Mesenchymal stem cell (in vitro differentiated cells and primary cell): Measurements from ENCODE around the gene FSCN2.

ENCODE experiments used
- DNase-seq: peaks from one replicate; pipeline ENCODE4 v3.0.0-alpha.2; 2013
- H2AFZ ChIP-seq: one replicate; pipeline ENCODE4 v1.6.1; 2013; ENCODE audit warnings: low read depth, mild to moderate bottlenecking, control low read depth, inconsistent platforms, low read length, moderate library complexity
- H2AK5ac ChIP-seq: 2 replicates; pipeline ENCODE4 v1.6.1; 2013; ENCODE audit warnings: low read length, moderate library complexity, mild to moderate bottlenecking, inconsistent platforms; ENCODE audit not compliant: severe bottlenecking
- H2BK120ac ChIP-seq: one replicate; pipeline ENCODE4 v1.6.1; 2013; ENCODE audit warnings: low read depth, mild to moderate bottlenecking, inconsistent platforms, low read length, moderate library complexity
- H2BK12ac ChIP-seq, 2 experiments: one replicate each; pipeline ENCODE4 v1.6.1; 2013; ENCODE audit warnings: inconsistent platforms in 2 of 2, low read length in 2 of 2, mild to moderate bottlenecking in 2 of 2, moderate library complexity in 2 of 2, control low read depth in 1 of 2
- H2BK15ac ChIP-seq: one replicate; pipeline ENCODE4 v1.6.1; 2013; ENCODE audit warnings: mild to moderate bottlenecking, low read depth, inconsistent platforms; ENCODE audit not compliant: poor library complexity, severe bottlenecking
- H2BK5ac ChIP-seq: 2 replicates; pipeline ENCODE4 v1.6.1; 2013; ENCODE audit warnings: low read depth, mild to moderate bottlenecking, low read length, control low read depth, inconsistent platforms; ENCODE audit not compliant: poor library complexity, severe bottlenecking
- H3K14ac ChIP-seq, 2 experiments: one replicate each; pipeline ENCODE4 v1.6.1; 2013; ENCODE audit warnings: inconsistent platforms in 2 of 2, low read length in 2 of 2, control low read depth in 1 of 2, mild to moderate bottlenecking in 1 of 2, moderate library complexity in 1 of 2
- H3K18ac ChIP-seq, 2 experiments: one replicate each; pipeline ENCODE4 v1.6.1; 2013; ENCODE audit warnings: inconsistent platforms in 2 of 2, low read length in 2 of 2, control low read depth in 1 of 2, low read depth in 1 of 2, mild to moderate bottlenecking in 1 of 2
- H3K23ac ChIP-seq, 2 experiments: one replicate each; pipeline ENCODE4 v1.6.1; 2013; ENCODE audit warnings: inconsistent platforms in 2 of 2, low read length in 2 of 2, mild to moderate bottlenecking in 2 of 2, moderate library complexity in 2 of 2, control low read depth in 1 of 2
- H3K27ac ChIP-seq: 2 replicates; pipeline ENCODE4 v1.5.1; 2013; ENCODE audit warnings: mild to moderate bottlenecking, moderate library complexity, low read length, control low read depth, inconsistent platforms; ENCODE audit not compliant: poor library complexity, severe bottlenecking
- H3K27me3 ChIP-seq, 2 experiments: 2 replicates each; pipeline versions ENCODE4 v1.6.1 to v1.7.0; 2013; ENCODE audit warnings: low read length in 2 of 2, mild to moderate bottlenecking in 2 of 2, moderate library complexity in 2 of 2, control low read depth in 1 of 2, inconsistent platforms in 1 of 2; ENCODE audit not compliant: control insufficient read depth in 1 of 2, insufficient read depth in 1 of 2
- H3K36me3 ChIP-seq, 2 experiments: 2 replicates each; pipeline versions ENCODE4 v1.6.1 to v1.7.0; 2013; ENCODE audit warnings: low read length in 2 of 2, control low read depth in 1 of 2, inconsistent platforms in 1 of 2, low read depth in 1 of 2, mild to moderate bottlenecking in 1 of 2; ENCODE audit not compliant: insufficient read depth in 2 of 2, control insufficient read depth in 1 of 2
- H3K4ac ChIP-seq, 2 experiments: one replicate each; pipeline ENCODE4 v1.6.1; 2013; ENCODE audit warnings: inconsistent platforms in 2 of 2, low read length in 2 of 2, mild to moderate bottlenecking in 2 of 2, moderate library complexity in 2 of 2, control low read depth in 1 of 2, low read depth in 1 of 2
- H3K4me1 ChIP-seq: 2 replicates; pipeline ENCODE4 v1.6.1; 2013; ENCODE audit warnings: low read depth, low read length, control low read depth; ENCODE audit not compliant: control insufficient read depth, insufficient read depth
- H3K4me2 ChIP-seq: 2 replicates; pipeline ENCODE4 v1.6.1; 2013; ENCODE audit warnings: low read length, mild to moderate bottlenecking, inconsistent platforms; ENCODE audit not compliant: poor library complexity, severe bottlenecking
- H3K4me3 ChIP-seq, 2 experiments: 2 replicates each; pipeline versions ENCODE4 v1.5.1 to v1.7.0; 2013; ENCODE audit warnings: low read length in 2 of 2, mild to moderate bottlenecking in 2 of 2, control low read depth in 1 of 2, low read depth in 1 of 2; ENCODE audit not compliant: insufficient read depth in 1 of 2
- H3K79me1 ChIP-seq: replicated peaks from 2 replicates; pipeline ENCODE4 v1.6.1; 2013; ENCODE audit warnings: mild to moderate bottlenecking, control low read depth, low read length, inconsistent platforms; ENCODE audit not compliant: poor library complexity, severe bottlenecking
- H3K9ac ChIP-seq: 2 replicates; pipeline ENCODE4 v1.7.0; 2013; ENCODE audit warnings: mild to moderate bottlenecking, low read length, moderate library complexity
- H3K9me3 ChIP-seq: 2 replicates; pipeline ENCODE4 v1.7.0; 2013; ENCODE audit warnings: mild to moderate bottlenecking, low read length; ENCODE audit not compliant: control insufficient read depth
- H4K8ac ChIP-seq: one replicate; pipeline ENCODE4 v1.6.1; 2013; ENCODE audit warnings: inconsistent platforms, mild to moderate bottlenecking, low read length, moderate library complexity
- H4K91ac ChIP-seq: one replicate; pipeline ENCODE4 v1.6.1; 2013; ENCODE audit warnings: mild to moderate bottlenecking, low read length, inconsistent platforms
- WGBS: methylation state at CpG from one replicate; pipeline ENCODE4 v1.1.7; 2013; ENCODE audit warnings: mixed read lengths; 5-methylcytosine and 5-hydroxymethylcytosine counted together

The FSCN2 gene

DNA sequence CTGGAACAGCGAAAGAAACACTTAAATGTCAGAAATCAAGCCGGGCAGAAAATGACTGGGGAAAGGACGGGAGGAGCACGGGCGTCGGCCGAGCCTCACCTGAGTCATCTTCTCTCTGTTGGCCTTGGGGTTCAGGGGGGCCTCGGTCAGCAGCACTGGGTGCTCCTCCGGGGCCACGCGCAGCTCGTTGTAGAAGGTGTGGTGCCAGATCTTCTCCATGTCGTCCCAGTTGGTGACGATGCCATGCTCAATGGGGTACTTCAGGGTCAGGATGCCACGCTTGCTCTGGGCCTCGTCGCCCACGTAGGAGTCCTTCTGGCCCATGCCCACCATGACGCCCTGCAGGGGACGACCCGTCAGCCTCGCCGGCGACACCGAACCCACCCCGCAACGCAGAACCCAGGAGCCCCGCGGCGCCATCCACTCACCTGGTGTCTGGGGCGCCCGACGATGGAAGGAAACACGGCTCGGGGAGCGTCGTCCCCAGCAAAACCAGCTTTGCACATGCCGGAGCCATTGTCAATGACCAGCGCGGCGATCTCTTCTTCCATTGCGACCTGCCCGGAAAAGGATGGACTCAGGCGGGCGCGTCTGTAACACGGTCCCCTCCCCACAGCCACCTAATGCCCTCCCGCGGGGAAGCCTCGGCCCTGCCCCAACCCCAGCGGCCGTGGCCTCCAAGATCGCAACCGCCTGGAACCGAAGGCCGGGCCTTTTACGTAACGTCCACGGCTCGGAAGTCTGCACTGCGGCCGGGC lies 16.2 kb upstream of the FSCN2 start:
- DNase-seq, result no peak
- peak overlapping the region; percentile 37 to 79 for H3K23ac ChIP-seq

DNA sequence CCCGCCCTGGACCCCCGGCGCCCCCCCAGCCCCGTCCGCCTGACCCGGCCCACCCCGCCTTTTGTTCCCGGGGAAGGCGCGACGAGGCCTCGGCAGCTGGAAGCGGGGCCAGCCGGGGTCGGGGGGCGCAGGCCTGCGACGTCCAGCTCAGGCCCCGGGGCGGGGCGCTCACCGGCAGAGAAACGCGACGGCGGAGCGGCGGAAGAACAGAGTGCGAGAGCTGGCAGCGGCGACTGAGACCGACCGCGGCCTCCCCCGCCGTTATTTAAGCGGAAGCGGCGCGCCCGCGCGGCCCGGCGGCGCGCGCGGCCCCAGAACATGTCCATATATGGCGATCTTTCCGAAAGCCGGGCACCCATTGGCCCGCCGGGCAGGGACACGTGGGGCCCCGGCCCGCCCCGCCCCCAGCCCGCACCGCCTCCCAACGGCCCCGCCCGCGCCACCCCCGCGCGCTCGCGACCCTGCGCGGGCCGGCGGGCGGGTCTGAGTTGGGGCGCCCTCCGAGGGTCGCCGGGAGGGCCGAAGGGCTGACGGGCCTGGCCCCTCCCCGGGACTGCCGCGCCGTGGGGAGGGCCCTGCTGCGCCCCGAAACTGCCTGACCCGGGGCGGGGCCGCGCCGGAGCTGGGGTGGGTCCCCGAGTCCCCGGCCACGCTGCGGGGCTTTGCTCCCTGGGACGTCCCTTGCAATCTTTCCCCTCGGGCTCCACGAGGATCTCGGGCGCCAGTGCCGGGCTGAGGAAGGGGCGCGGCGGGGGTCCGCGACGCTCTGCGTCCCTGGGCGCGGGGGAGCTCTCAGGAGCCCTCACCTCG lies 15.4 kb upstream of the FSCN2 start, which contains the start of gene ACTG1:
TSS of gene ACTG1 (minus strand) at position 238 of the 810 bp plus-strand sequence. CDS start 445 bp downstream, outside the sequence.
- Histone ChIP-seq H2BK5ac (peak within 1 kb of the TSS; percentile 100), H3K18ac (peak within 1 kb of the TSS; percentile 88 to 93), H4K91ac (peak within 1 kb of the TSS; percentile 85), H3K14ac (peak within 1 kb of the TSS; percentile 78 to 96), H3K23ac (peak within 1 kb of the TSS; percentile 37 to 86), H4K8ac (peak within 1 kb of the TSS; percentile 67), H3K36me3 (peaks cover 38 to 54% of the 10 kb centered on the region in 2 experiments), H3K9me3 (no peaks in the 10 kb centered on the region), H3K4me2 (peak within 1 kb of the TSS; percentile 64), H3K9ac (peak within 1 kb of the TSS; percentile 99), H2AK5ac (peak within 1 kb of the TSS; percentile 49), H2BK15ac (peak within 1 kb of the TSS; percentile 97), H3K4me3 (peak within 1 kb of the TSS; percentile 77 to 97), H3K4me1 (peaks cover 27% of the 10 kb centered on the region), H3K4ac (peak within 1 kb of the TSS; percentile 75 to 86), H3K27me3 (no peaks in the 10 kb centered on the region), H2AFZ (no peak within 1 kb of the TSS), H3K27ac (peak within 1 kb of the TSS; percentile 94), H2BK120ac (peak within 1 kb of the TSS; percentile 100), H3K79me1 (no peaks in the 10 kb centered on the region), H2BK12ac (peak within 1 kb of the TSS; percentile 6 to 16)
- under 1% methylated on average over 75 of the region's 111 CpGs for WGBS
- peak; percentile 89 for DNase-seq

More for the DNA sequence above, 16.2 kb upstream of the FSCN2 start:
- peak overlapping the region; percentile 78 to 96 for H3K14ac ChIP-seq
- peak overlapping the region; percentile 23 for H3K4me2 ChIP-seq
- H3K9me3 ChIP-seq, result no peaks in the 10 kb centered on the region
- H3K79me1 ChIP-seq, result no peaks in the 10 kb centered on the region
- H3K4ac ChIP-seq, result peak overlapping the region; percentile 66 to 86
- H3K9ac ChIP-seq, result peak overlapping the region; percentile 99
- H3K4me1 ChIP-seq, result peaks cover 21% of the 10 kb centered on the region
- H2AFZ ChIP-seq, result no peak overlapping the region
- H4K8ac ChIP-seq, result peak overlapping the region; percentile 62
- H2BK15ac ChIP-seq, result no peak overlapping the region
- peak overlapping the region; percentile 77 to 97 for H3K4me3 ChIP-seq
- peak overlapping the region; percentile 61 for H2BK5ac ChIP-seq
- no peaks in the 10 kb centered on the region for H3K27me3 ChIP-seq
- H2AK5ac ChIP-seq, result no peak overlapping the region
- WGBS, result under 1% methylated on average over 55 of the region's 62 CpGs
- H3K27ac ChIP-seq, result peak overlapping the region; percentile 88
- peak overlapping the region in 1 of 2 experiments; percentile 6 for H2BK12ac ChIP-seq
- H3K36me3 ChIP-seq, result peaks cover 35 to 48% of the 10 kb centered on the region in 2 experiments
- H4K91ac ChIP-seq, result peak overlapping the region; percentile 78
- H3K18ac ChIP-seq, result peak overlapping the region; percentile 88 to 93
- H2BK120ac ChIP-seq, result no peak overlapping the region

DNA sequence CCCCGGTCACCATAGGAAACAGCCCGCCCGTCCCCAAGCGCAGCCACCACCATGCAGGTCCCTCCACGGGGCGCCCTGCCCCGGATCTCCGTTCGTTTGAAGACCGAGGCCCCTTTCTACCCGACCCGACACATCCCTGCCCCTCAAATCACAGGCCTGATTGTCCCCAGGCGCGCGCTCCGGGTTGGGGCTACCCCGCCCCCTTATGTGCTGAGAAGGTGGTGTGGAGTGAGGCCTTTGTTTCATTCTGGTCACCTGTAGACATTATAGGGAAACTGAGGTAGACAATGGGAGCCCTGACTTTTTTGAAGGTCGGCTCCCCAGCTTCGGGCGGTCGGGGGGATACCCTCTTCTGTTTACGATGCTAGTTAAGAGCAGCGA lies 14.8 kb upstream of the FSCN2 start:
- Histone ChIP-seq H2AFZ (no peak overlapping the region), H3K18ac (peak overlapping the region; percentile 72 to 81), H4K91ac (peak overlapping the region; percentile 85), H2BK120ac (peak overlapping the region; percentile 100), H3K4me1 (peaks cover 33% of the 10 kb centered on the region), H3K9ac (peak overlapping the region; percentile 94), H3K4me3 (peak overlapping the region; percentile 64 to 82), H2BK5ac (peak overlapping the region; percentile 100), H2BK15ac (peak overlapping the region; percentile 97), H3K14ac (peak overlapping the region; percentile 29 to 78), H2AK5ac (peak overlapping the region; percentile 49), H3K23ac (peak overlapping the region in 1 of 2 experiments; percentile 86), H3K4me2 (peak overlapping the region; percentile 64), H4K8ac (peak overlapping the region; percentile 67), H3K27me3 (no peaks in the 10 kb centered on the region), H2BK12ac (peak overlapping the region; percentile 6 to 16), H3K9me3 (no peaks in the 10 kb centered on the region), H3K79me1 (no peaks in the 10 kb centered on the region), H3K36me3 (peaks cover 38 to 56% of the 10 kb centered on the region in 2 experiments), H3K27ac (peak overlapping the region; percentile 94), H3K4ac (peak overlapping the region; percentile 62 to 75)
- peak; percentile 72 for DNase-seq
- WGBS, result 0% methylated on average over 11 of the region's 23 CpGs
